Mesodermal cell (in vitro differentiated cells): ENCODE results near the gene CFAP157.

ENCODE experiments used
- H3K27ac ChIP-seq: 2 replicates; pipeline ENCODE4 v1.7.0; 2013; ENCODE audit warnings: mild to moderate bottlenecking, low read depth, low read length, moderate library complexity; ENCODE audit not compliant: severe bottlenecking
- H3K36me3 ChIP-seq: 2 replicates; pipeline ENCODE4 v1.7.1; 2013; ENCODE audit warnings: mild to moderate bottlenecking, low read length, moderate library complexity; ENCODE audit not compliant: control insufficient read depth, insufficient read depth
- H3K4me1 ChIP-seq: one replicate; pipeline ENCODE4 v1.7.1; 2013; ENCODE audit warnings: mild to moderate bottlenecking, low read length; ENCODE audit not compliant: insufficient read depth, control insufficient read depth, poor library complexity, severe bottlenecking
- H3K4me3 ChIP-seq: 2 replicates; pipeline ENCODE4 v1.7.0; 2013; ENCODE audit warnings: low read length, control low read depth, mild to moderate bottlenecking; ENCODE audit not compliant: insufficient read depth, poor library complexity, severe bottlenecking; ENCODE audit errors: extremely low read depth
- H3K9me3 ChIP-seq: 2 replicates; pipeline ENCODE4 v1.7.1; 2013; ENCODE audit warnings: mild to moderate bottlenecking, low read length, moderate library complexity; ENCODE audit not compliant: control insufficient read depth
- WGBS, 2 experiments: methylation state at CpG; one replicate each; pipeline ENCODE4 v1.1.5; 2013; ENCODE audit warnings: missing lambda C conversion rate in 2 of 2; ENCODE audit not compliant: insufficient coverage in 2 of 2; 5-methylcytosine and 5-hydroxymethylcytosine counted together

The CFAP157 gene

GRCh38 chr9:127716412-127716811 is 9.6 kb downstream of the CFAP157 start:
- H3K27ac ChIP-seq = no peak overlapping the region
- WGBS, 2 experiments = 88 to 95% methylated on average over 5 to 6 of the region's 9 CpGs

GRCh38 chr9:127717766-127718165 is 11.0 kb downstream of the CFAP157 start:
- WGBS, 2 experiments = 90 to 92% methylated on average over 1 to 4 of the region's 5 CpGs
- H3K27ac ChIP-seq = no peak overlapping the region
- no peak overlapping the region for H3K4me3 ChIP-seq
- no peaks in the 10 kb centered on the region for H3K9me3 ChIP-seq
- no peaks in the 10 kb centered on the region for H3K4me1 ChIP-seq
- H3K36me3 ChIP-seq = no peaks in the 10 kb centered on the region

More at GRCh38 chr9:127716412-127716811, 9.6 kb downstream of the CFAP157 start:
- Histone ChIP-seq H3K4me1 (peaks cover 3% of the 10 kb centered on the region), H3K36me3 (no peaks in the 10 kb centered on the region), H3K4me3 (no peak overlapping the region), H3K9me3 (no peaks in the 10 kb centered on the region)

- Histone ChIP-seq H3K4me3 (no peak overlapping the region), H3K27ac (no peak overlapping the region), H3K9me3 (no peaks in the 10 kb centered on the region), H3K4me1 (no peaks in the 10 kb centered on the region), H3K36me3 (no peaks in the 10 kb centered on the region)
- WGBS, 2 experiments = 93% methylated on average over 11 to 12 of the region's 12 CpGs
These were observed 13.5 kb downstream of the CFAP157 start for GRCh38 chr9:127720031-127720864.

GRCh38 chr9:127720865-127721227 is 14.1 kb downstream of the CFAP157 start:
- Histone ChIP-seq H3K4me3 (no peak overlapping the region), H3K4me1 (no peaks in the 10 kb centered on the region), H3K9me3 (no peaks in the 10 kb centered on the region), H3K36me3 (no peaks in the 10 kb centered on the region), H3K27ac (no peak overlapping the region)

GRCh38 chr9:127721391-127721821 is 14.6 kb downstream of the CFAP157 start:
- Histone ChIP-seq H3K9me3 (no peaks in the 10 kb centered on the region), H3K36me3 (no peaks in the 10 kb centered on the region), H3K4me3 (no peak overlapping the region), H3K27ac (no peak overlapping the region), H3K4me1 (no peaks in the 10 kb centered on the region)
- 71 to 75% methylated on average over 8 to 10 of the region's 11 CpGs for WGBS, 2 experiments

- H3K9me3 ChIP-seq = no peaks in the 10 kb centered on the region
- no peaks in the 10 kb centered on the region for H3K4me1 ChIP-seq
- no peak overlapping the region for H3K4me3 ChIP-seq
- no peak overlapping the region for H3K27ac ChIP-seq
- no peaks in the 10 kb centered on the region for H3K36me3 ChIP-seq
- WGBS, 2 experiments = 78% methylated on average over 8 to 10 of the region's 12 CpGs
These were observed 15.4 kb downstream of the CFAP157 start for GRCh38 chr9:127722055-127722745.

GRCh38 chr9:127723013-127723412 is 16.2 kb downstream of the CFAP157 start:
- H3K4me1 ChIP-seq = no peaks in the 10 kb centered on the region
- H3K9me3 ChIP-seq = no peaks in the 10 kb centered on the region
- no peak overlapping the region for H3K27ac ChIP-seq
- WGBS, 2 experiments = 95 to 97% methylated on average over 10 to 13 of the region's 13 CpGs
- no peak overlapping the region for H3K4me3 ChIP-seq
- no peaks in the 10 kb centered on the region for H3K36me3 ChIP-seq

- WGBS, 2 experiments = 94 to 100% methylated on average over 4 to 5 of the region's 5 CpGs
- Histone ChIP-seq H3K4me1 (no peaks in the 10 kb centered on the region), H3K4me3 (no peak overlapping the region), H3K36me3 (no peaks in the 10 kb centered on the region), H3K27ac (no peak overlapping the region), H3K9me3 (no peaks in the 10 kb centered on the region)
These were observed 16.7 kb downstream of the CFAP157 start for GRCh38 chr9:127723444-127723843.

GRCh38 chr9:127724012-127724411 is 17.2 kb downstream of the CFAP157 start:
- 80 to 81% methylated on average over 19 of the region's 23 CpGs for WGBS, 2 experiments
- H3K4me3 ChIP-seq = no peak overlapping the region
- H3K4me1 ChIP-seq = no peaks in the 10 kb centered on the region
- H3K27ac ChIP-seq = no peak overlapping the region
- H3K9me3 ChIP-seq = no peaks in the 10 kb centered on the region
- no peaks in the 10 kb centered on the region for H3K36me3 ChIP-seq

GRCh38 chr9:127726871-127727270 is 20.1 kb downstream of the CFAP157 start:
- H3K27ac ChIP-seq = no peak overlapping the region
- WGBS, 2 experiments = 84 to 89% methylated on average over 7 to 8 of the region's 8 CpGs

GRCh38 chr9:127728808-127729207 is 22.0 kb downstream of the CFAP157 start:
- Histone ChIP-seq H3K9me3 (no peaks in the 10 kb centered on the region), H3K4me1 (no peaks in the 10 kb centered on the region), H3K4me3 (no peak overlapping the region), H3K36me3 (peaks cover 5% of the 10 kb centered on the region), H3K27ac (no peak overlapping the region)
- 87 to 93% methylated on average over 7 of the region's 8 CpGs for WGBS, 2 experiments

More at GRCh38 chr9:127726871-127727270, 20.1 kb downstream of the CFAP157 start:
- Histone ChIP-seq H3K9me3 (no peaks in the 10 kb centered on the region), H3K4me1 (no peaks in the 10 kb centered on the region), H3K36me3 (peaks cover 3% of the 10 kb centered on the region), H3K4me3 (no peak overlapping the region)
